Thoracic aorta (tissue), 2 donors: ENCODE data around the gene ABI2. TPM values are rescaled to one million over a fixed set of nuclear protein-coding genes. Genes with fewer than 3 reads are reported as not detected.

ENCODE experiments used
- ATAC-seq: fragments of 150-250 bp; one replicate; pipeline ENCODE4 v1.8.0; 2017; ENCODE audit warnings: low read depth; ENCODE audit not compliant: insufficient number of reproducible peaks, low FRiP score
- DNase-seq: peaks from one replicate; pipeline ENCODE4 v3.0.0-alpha.2; 2020; ENCODE audit warnings: low spot score
- H3K27ac ChIP-seq, 2 donors: fragments of 200-600 bp; sonication (generic); 1 replicate in 1 of 2; 2 replicates in 1 of 2; pipeline ENCODE4 v1.5.1; 2016; ENCODE audit warnings: mild to moderate bottlenecking in 2 of 2, moderate library complexity in 2 of 2
- H3K27me3 ChIP-seq: fragments of 200-600 bp; sonication (generic); replicated peaks from 2 replicates; pipeline ENCODE4 v1.6.0; 2016; ENCODE audit warnings: mild to moderate bottlenecking; ENCODE audit not compliant: insufficient read depth
- H3K36me3 ChIP-seq: fragments of 200-600 bp; sonication (generic); one replicate; pipeline ENCODE4 v1.5.1; 2016
- H3K4me1 ChIP-seq, 2 donors: fragments of 200-600 bp; sonication (generic); 1 replicate in 1 of 2; 2 replicates in 1 of 2; pipeline versions ENCODE4 v1.5.1 to v1.6.0; 2016; ENCODE audit warnings: low read depth in 2 of 2, mild to moderate bottlenecking in 1 of 2; ENCODE audit not compliant: control insufficient read depth in 1 of 2
- H3K4me3 ChIP-seq: fragments of 200-600 bp; sonication (generic); 2 replicates; pipeline ENCODE4 v1.5.1; 2016; ENCODE audit warnings: mild to moderate bottlenecking
- H3K9me3 ChIP-seq: fragments of 200-600 bp; sonication (generic); 2 replicates; pipeline ENCODE4 v1.5.1; 2016
- total RNA-seq, 2 donors: library from RNA; depleted of rRNA; stranded (reverse); fragments of >200 nt; gene quantifications; one replicate each; pipeline versions ENCODE4 v1.1.0 to v1.2.3, GENCODE V29; 2016
- TF ChIP-seq, protein P1 (sequence below): fragments of 200-600 bp; sonication (generic); IDR thresholded peaks from one replicate; pipeline ENCODE4 v1.5.1; 2019; ENCODE audit warnings: antibody characterized with exemption

ABI2 gene
- total RNA-seq, 2 donors from 2014 or later = 31.3 to 37.9 TPM

DNA sequence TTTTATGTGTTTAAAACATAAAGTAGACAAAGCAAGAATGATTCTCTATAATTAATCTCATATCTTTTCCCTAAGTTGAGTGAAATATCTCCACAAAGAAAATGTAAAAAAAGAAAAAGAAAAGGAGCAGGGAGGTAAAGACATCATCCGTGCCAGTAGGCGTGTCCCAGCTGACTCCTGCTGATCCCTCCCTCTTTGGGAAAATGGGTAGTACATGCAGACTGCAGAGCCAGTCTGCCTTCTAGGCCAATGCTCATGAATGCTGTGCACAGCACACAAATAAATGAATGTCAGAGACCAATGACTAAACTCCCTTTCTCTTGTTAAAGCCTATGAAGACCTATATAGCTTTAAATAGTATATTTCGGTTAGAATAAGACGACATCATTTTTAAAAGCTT lies 142.2 kb downstream of the ABI2 start:
- Histone ChIP-seq H3K27ac (no peak overlapping the region), H3K9me3 (no peaks in the 10 kb centered on the region), H3K36me3 (peaks cover 5% of the 10 kb centered on the region), H3K4me1 (peaks cover 3 to 11% of the 10 kb centered on the region in 2 donors), H3K4me3 (no peak overlapping the region), H3K27me3 (no peaks in the 10 kb centered on the region)
- no peak for ATAC-seq
- no peak for DNase-seq
- TF ChIP-seq, protein P1, sequence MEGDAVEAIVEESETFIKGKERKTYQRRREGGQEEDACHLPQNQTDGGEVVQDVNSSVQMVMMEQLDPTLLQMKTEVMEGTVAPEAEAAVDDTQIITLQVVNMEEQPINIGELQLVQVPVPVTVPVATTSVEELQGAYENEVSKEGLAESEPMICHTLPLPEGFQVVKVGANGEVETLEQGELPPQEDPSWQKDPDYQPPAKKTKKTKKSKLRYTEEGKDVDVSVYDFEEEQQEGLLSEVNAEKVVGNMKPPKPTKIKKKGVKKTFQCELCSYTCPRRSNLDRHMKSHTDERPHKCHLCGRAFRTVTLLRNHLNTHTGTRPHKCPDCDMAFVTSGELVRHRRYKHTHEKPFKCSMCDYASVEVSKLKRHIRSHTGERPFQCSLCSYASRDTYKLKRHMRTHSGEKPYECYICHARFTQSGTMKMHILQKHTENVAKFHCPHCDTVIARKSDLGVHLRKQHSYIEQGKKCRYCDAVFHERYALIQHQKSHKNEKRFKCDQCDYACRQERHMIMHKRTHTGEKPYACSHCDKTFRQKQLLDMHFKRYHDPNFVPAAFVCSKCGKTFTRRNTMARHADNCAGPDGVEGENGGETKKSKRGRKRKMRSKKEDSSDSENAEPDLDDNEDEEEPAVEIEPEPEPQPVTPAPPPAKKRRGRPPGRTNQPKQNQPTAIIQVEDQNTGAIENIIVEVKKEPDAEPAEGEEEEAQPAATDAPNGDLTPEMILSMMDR = no peak

DNA sequence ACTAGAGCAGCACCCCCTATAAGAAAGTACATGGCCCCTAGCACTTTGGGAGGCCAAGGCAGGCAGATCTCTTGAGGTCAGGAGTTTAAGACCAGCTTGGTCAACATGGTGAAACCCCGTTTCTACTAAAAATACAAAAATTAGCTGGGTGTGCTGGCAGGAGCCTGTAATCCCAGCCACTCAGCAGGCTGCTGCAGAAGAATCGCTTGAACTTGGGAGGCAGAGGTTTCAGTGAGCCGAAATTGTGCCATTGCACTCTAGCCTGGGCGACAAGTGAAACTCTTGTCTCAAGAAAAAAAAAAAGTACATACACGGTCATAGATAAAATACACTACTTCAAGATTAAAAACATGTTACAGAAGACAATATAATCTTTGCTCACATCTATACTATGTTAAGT lies 143.1 kb downstream of the ABI2 start:
- TF ChIP-seq, protein P1 = no peak
- H3K9me3 ChIP-seq = no peaks in the 10 kb centered on the region
- H3K4me3 ChIP-seq = no peak overlapping the region
- ATAC-seq (no peak), DNase-seq (no peak)
- H3K4me1 ChIP-seq = peaks cover 3 to 11% of the 10 kb centered on the region in 2 donors
- no peaks in the 10 kb centered on the region for H3K27me3 ChIP-seq
- H3K36me3 ChIP-seq = peaks cover 5% of the 10 kb centered on the region
- no peak overlapping the region for H3K27ac ChIP-seq

DNA sequence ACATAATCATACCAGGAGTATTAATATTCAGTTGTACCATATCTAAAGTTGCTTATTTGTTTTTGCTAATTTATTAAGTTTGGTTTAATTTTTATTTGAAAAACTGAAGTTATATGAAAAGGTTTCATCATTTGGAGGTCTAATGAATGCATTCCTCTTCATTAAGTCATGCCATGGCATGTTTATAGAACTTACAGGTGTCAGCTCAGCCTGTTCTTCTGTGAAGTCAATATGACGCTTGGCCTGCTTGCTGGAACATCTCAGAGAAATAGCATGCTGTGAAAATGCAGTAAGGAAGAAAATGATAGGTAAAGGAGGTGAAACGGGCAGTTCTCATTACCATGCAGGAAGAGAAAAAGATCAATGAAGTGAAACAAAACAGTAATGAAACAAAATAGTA lies 148.7 kb downstream of the ABI2 start:
- ATAC-seq = no peak
- H3K4me3 ChIP-seq = no peak overlapping the region
- no peaks in the 10 kb centered on the region for H3K36me3 ChIP-seq
- no peak overlapping the region for H3K27ac ChIP-seq
- no peaks in the 10 kb centered on the region for H3K4me1 ChIP-seq
- H3K9me3 ChIP-seq = no peaks in the 10 kb centered on the region
- TF ChIP-seq, protein P1 = no peak
- DNase-seq = no peak
- H3K27me3 ChIP-seq = no peaks in the 10 kb centered on the region

DNA sequence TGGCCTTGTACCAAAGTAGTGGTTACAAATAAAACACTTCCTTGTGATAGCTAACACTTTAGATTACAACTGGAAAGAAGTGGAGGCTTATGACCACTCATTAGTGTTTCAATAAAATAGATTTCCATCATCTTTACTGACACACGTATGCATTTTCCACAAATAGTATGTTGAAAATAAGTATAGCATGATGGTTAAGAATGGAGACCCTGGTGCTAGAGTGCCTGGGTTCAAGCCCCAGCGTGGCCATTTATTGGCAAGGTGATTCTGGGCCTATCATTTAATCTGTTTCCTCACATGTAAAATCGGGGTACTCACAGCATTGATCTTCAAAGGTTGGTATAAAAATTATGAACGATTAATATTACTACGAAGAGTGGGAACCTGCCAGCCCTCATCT lies 152.4 kb downstream of the ABI2 start:
- no peak for DNase-seq
- Histone ChIP-seq H3K27me3 (no peaks in the 10 kb centered on the region), H3K9me3 (no peaks in the 10 kb centered on the region), H3K4me3 (no peak overlapping the region), H3K4me1 (no peaks in the 10 kb centered on the region), H3K27ac (no peak overlapping the region), H3K36me3 (peaks cover 2% of the 10 kb centered on the region)
- TF ChIP-seq, protein P1 = no peak
- no peak for ATAC-seq

DNA sequence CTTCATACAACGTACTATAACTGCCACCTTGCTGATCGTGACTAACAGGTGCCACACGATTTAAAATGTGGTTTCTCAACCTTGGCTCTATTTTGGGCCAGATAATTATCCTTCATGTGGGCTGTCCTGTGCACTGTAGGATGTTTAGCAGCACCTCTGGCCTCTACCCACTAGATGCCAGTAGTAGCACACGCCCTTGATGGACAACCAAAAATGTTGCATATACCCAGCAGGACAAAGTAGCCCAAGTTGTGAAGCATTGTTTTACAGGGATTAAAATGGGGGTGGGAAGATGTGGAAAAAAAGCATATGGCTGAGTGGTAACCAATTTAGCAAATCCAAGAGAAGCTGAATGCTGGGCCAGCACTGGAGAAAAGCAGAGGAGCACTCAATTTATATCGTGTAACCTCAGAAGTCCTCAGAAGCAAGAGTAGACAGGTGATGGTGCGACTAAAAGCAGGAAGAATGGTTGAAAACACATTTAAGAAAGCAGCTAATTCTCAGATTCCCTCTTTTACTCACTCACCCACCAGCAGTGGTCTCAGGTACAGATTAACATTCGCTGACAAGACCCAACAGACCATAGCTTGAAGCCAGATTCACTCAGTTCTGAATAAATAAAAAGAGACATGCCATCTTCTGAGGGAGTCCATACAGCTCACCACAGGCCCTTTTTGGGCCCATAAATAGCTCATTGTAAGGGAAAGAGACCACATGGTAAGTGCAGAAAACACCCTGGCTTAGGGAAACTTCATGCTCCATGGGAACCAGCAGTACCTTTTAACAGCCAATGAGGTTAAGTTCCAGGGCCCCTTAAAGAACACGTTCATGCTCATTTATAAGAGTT lies 156.3 kb downstream of the ABI2 start:
- no peaks in the 10 kb centered on the region for H3K27me3 ChIP-seq
- H3K9me3 ChIP-seq = no peaks in the 10 kb centered on the region
- no peak overlapping the region for H3K27ac ChIP-seq
- TF ChIP-seq, protein P1 = peak; percentile 67
- H3K4me1 ChIP-seq = no peaks in the 10 kb centered on the region
- no peak overlapping the region for H3K4me3 ChIP-seq
- peaks cover 2% of the 10 kb centered on the region for H3K36me3 ChIP-seq
- DNase-seq (no peak), ATAC-seq (peak; percentile 82)
